HepG2 (cell line): ENCODE results near the gene SLC25A19. TPM values are rescaled to one million over a fixed set of nuclear protein-coding genes. Genes with fewer than 3 reads are reported as not detected.

Source experiments
- ATAC-seq: fragments of 200-7000 bp; cut with Tn5 transposase; 3 replicates; pipeline ENCODE4 v1.9.1; 2020; ENCODE audit warnings: mild to moderate bottlenecking, moderate library complexity
- BruUV-seq: library from RNA; stranded (reverse); fragments of 400-500 nt; replicated peaks from 2 replicates; lab custom pipeline; 2021; lab: Mats Ljungman, UMichigan
- CTCF ChIA-PET: fragments of 300-600 bp; formaldehyde crosslinking; extraction: SDS; loops from one replicate; lab custom pipeline; 2021; ENCODE audit warnings: low total read pairs, inconsistent platforms, low intra/inter-chr PET ratio; lab: Yijun Ruan, JAX
- POLR2A ChIA-PET: fragments of 350-600 bp; sonication (Branson Sonifier 250); formaldehyde crosslinking; loops from one replicate; lab custom pipeline; 2020; ENCODE audit warnings: antibody characterized with exemption, inconsistent platforms; lab: Yijun Ruan, JAX
- DNase-seq: peaks from one replicate; pipeline ENCODE4 v3.0.0-alpha.2; 2015; ENCODE audit warnings: low spot score
- FAIRE-seq: peaks from 3 replicates; lab custom pipeline; 2011; peaks lifted over from hg19 to GRCh38; lab: Jason Lieb, UNC
- H2AFZ ChIP-seq: one replicate; pipeline ENCODE4 v1.6.1; 2011; ENCODE audit warnings: low read length, inconsistent platforms
- H3K27ac ChIP-seq: fragments of 300-600 bp; 3 replicates; pipeline ENCODE4 v1.8.0; 2011; ENCODE audit warnings: mixed run types, mild to moderate bottlenecking, mixed read lengths, low read length, inconsistent platforms; ENCODE audit not compliant: insufficient read depth; ENCODE audit errors: extremely low read length
- H3K27me3 ChIP-seq, 2 experiments: fragments of 200-600 bp in 1 of 2; 2 replicates in 1 of 2; 3 replicates in 1 of 2; pipeline versions ENCODE4 v1.6.0 to v1.8.0; 2011; ENCODE audit warnings: low read length in 2 of 2, mild to moderate bottlenecking in 2 of 2, moderate library complexity in 2 of 2, inconsistent platforms in 1 of 2; ENCODE audit not compliant: insufficient read depth in 2 of 2, control insufficient read depth in 1 of 2
- H3K36me3 ChIP-seq, 2 experiments: fragments of 200-600 bp in 1 of 2; replicated peaks in 1 of 2; 2 replicates in 1 of 2; 3 replicates in 1 of 2; pipeline versions ENCODE4 v1.5.1 to v1.8.0; 2011; ENCODE audit warnings: low read length in 2 of 2, inconsistent platforms in 1 of 2; ENCODE audit not compliant: insufficient read depth in 2 of 2, control insufficient read depth in 1 of 2
- H3K4me1 ChIP-seq: 2 replicates; pipeline ENCODE4 v1.5.1; 2012; ENCODE audit warnings: low read length, inconsistent platforms; ENCODE audit not compliant: insufficient read depth
- H3K4me2 ChIP-seq: 2 replicates; pipeline ENCODE4 v1.6.0; 2011; ENCODE audit warnings: low read depth, low read length, inconsistent platforms
- H3K4me3 ChIP-seq, 3 experiments: fragments of 200-600 bp in 1 of 3; sonication (generic), shearing (Covaris generic) in 1 of 3; replicated peaks in 1 of 3; 2 replicates each; pipeline ENCODE4 v1.5.1; 2011 to 2016; ENCODE audit warnings: low read length in 3 of 3, inconsistent platforms in 2 of 3, low read depth in 2 of 3, mild to moderate bottlenecking in 2 of 3, control low read depth in 1 of 3, mixed read lengths in 1 of 3; ENCODE audit not compliant: insufficient read depth in 1 of 3
- H3K79me2 ChIP-seq: one replicate; pipeline ENCODE4 v1.6.1; 2011; ENCODE audit warnings: low read length, inconsistent platforms; ENCODE audit not compliant: insufficient read depth
- H3K9ac ChIP-seq: 2 replicates; pipeline ENCODE4 v1.6.0; 2011; ENCODE audit warnings: mild to moderate bottlenecking, low read depth, low read length, inconsistent platforms; ENCODE audit not compliant: insufficient read depth
- H3K9me3 ChIP-seq: 2 replicates; pipeline ENCODE4 v1.5.1; 2012; ENCODE audit warnings: mild to moderate bottlenecking, low read length
- H4K20me1 ChIP-seq: 2 replicates; pipeline ENCODE4 v1.6.0; 2011; ENCODE audit warnings: inconsistent platforms, mild to moderate bottlenecking, low read length, moderate library complexity; ENCODE audit not compliant: insufficient read depth
- EZH2 ChIP-seq: conservative IDR thresholded peaks from 2 replicates; pipeline ENCODE4 v1.6.1; 2012; ENCODE audit warnings: mild to moderate bottlenecking, low read depth, low read length, moderate library complexity
- YEATS4 ChIP-seq: sonication (generic); formaldehyde crosslinking; IDR thresholded peaks from 2 replicates; pipeline ENCODE4 v1.4.0; 2020; ENCODE audit warnings: missing genetic modification reagents, borderline replicate concordance
- ZNF263 ChIP-seq: sonication (generic); formaldehyde crosslinking; IDR thresholded peaks from 2 replicates; pipeline ENCODE4 v1.4.0; 2020; ENCODE audit warnings: missing genetic modification reagents
- ZNF33A ChIP-seq: sonication (generic); formaldehyde crosslinking; IDR thresholded peaks from 2 replicates; pipeline ENCODE4 v1.5.1; 2020; ENCODE audit warnings: missing genetic modification reagents, mild to moderate bottlenecking, moderate library complexity, borderline replicate concordance
- WGBS: methylation state at CpG from one replicate; pipeline ENCODE4 v1.1.6; 2017; ENCODE audit warnings: low lambda C conversion rate; 5-methylcytosine and 5-hydroxymethylcytosine counted together
- in situ Hi-C: cut with HindIII; loops from 2 replicates; pipeline ENCODE4 v1.10.0; 2017; ENCODE audit warnings: low pct_unique_long_range_greater_than_20kb; ENCODE audit not compliant: extremely low pct_ligation_motif_present
- intact Hi-C: fragments of 100-400 bp; cut with micrococcal nuclease; formaldehyde crosslinking; loops from one replicate; pipeline ENCODE4 v1.10.0; 2022; ENCODE audit not compliant: unreplicated experiment
- polyA plus RNA-seq, 8 experiments: library from polyadenylated mRNA; depleted of rRNA in 3 of 8; stranded (reverse) in 7 of 8; unstranded in 1 of 8; fragments of >200 nt; fragmentation: Illumina TruSeq in 4 of 8; extraction: Trizol in 4 of 8; gene quantifications; 2 replicates each; pipeline versions ENCODE4 v1.2.1 to v1.2.3, GENCODE V29; 2011 to 2016; ENCODE audit warnings: low read depth in 4 of 8, missing spikeins in 1 of 8, mixed read lengths in 1 of 8; ENCODE audit not compliant: insufficient read depth in 1 of 8
- total RNA-seq, 5 experiments: library from RNA; depleted of rRNA; stranded (reverse); fragments of >200 nt; fragmentation: Illumina TruSeq; extraction: Trizol; gene quantifications; 2 replicates each; pipeline ENCODE4 v1.2.3, GENCODE V29; 2016; ENCODE audit warnings: low read depth in 1 of 5
- TF ChIP-seq, protein P1 (sequence below): sonication (generic); formaldehyde crosslinking; IDR thresholded peaks from 2 replicates; pipeline ENCODE4 v1.4.0; 2020; ENCODE audit warnings: mild to moderate bottlenecking, missing genetic modification reagents

Gene SLC25A19
- total and polyA plus RNA-seq, 2 of the 13 experiments (the other 11 are each of a cell fraction or from before 2014, with no cell fraction given): 24.4 to 41.4 TPM

DNA sequence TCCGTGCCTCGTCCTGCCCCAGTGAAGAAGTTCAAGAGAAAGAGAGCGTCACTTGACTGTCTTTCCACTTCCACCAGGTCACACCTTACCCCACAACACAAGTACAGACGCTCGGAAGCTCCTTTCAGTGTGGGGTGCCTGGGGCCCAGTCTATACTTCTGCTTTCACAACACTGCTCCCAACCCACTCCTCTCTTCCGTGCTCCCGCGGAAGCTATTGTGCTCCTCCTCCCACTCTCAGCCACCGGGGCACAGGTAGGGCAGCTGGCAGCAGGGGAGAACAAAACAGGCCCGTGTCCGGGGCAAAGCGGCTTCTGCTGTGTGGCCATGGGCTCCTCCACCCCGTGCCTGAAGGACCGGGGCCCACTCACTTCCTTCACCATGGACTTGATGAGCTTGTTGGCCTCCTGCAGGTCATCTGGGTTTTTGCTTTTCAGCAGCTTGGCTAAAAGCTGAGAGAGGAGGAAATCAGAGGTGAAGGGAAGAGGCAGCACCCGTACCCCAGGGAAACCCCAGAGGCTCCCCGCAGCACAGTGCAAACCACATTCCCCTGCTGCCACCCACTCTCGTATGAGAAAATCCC, 46.7 kb downstream of the SLC25A19 start:
- no peak overlapping the region for H3K9ac ChIP-seq
- no peak overlapping the region for H3K27ac ChIP-seq
- peaks cover 79 to 89% of the 10 kb centered on the region in 2 experiments for H3K36me3 ChIP-seq
- no peak overlapping the region for H2AFZ ChIP-seq
- no peak for FAIRE-seq
- ChIA-PET CTCF (no interaction called here), POLR2A (no interaction called here)
- peaks cover under 1% of the 10 kb centered on the region for H3K79me2 ChIP-seq
- no peak overlapping the region for H3K4me2 ChIP-seq
- BruUV-seq: no TSS peak
- H3K4me1 ChIP-seq: no peaks in the 10 kb centered on the region
- 98% methylated on average over 17 of the region's 17 CpGs for WGBS
- in situ Hi-C loops: no loop called here
- no peaks in the 10 kb centered on the region for H3K9me3 ChIP-seq
- H4K20me1 ChIP-seq: no peaks in the 10 kb centered on the region
- H3K27me3 ChIP-seq: no peaks in the 10 kb centered on the region
- ATAC-seq: no peak
- peak; percentile 82 for TF ChIP-seq ZNF263 (CRISPR knock-in tag)
- no peak for TF ChIP-seq EZH2
- no peak overlapping the region for H3K4me3 ChIP-seq
- intact Hi-C loops: no loop called here
- DNase-seq: no peak

DNA sequence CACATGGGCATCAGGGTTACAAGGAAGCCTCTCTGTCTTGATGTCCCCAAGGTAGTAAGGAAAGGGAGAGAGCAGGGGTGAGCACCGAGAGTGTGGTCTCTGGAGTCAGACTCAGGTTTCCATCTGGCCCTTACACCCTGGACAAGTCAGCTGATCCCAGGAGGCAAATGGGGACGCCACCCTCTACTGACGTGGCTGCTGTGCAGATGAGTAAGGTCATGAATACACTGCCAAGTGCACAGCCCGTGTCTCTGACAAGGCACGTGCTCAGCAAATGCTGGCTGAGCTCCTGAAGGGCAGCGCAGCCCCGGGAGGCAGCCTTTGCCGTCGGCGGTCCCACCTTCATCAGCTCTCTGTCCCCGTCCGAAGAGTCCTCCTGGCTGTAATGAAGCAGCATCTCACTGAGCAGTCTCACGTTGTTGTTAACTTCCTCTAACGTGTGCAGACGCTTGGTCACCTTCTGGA, 47.2 kb downstream of the SLC25A19 start:
- intact Hi-C loops: no loop called here
- no peak overlapping the region for H2AFZ ChIP-seq
- H3K27ac ChIP-seq: no peak overlapping the region
- in situ Hi-C loops: no loop called here
- no peak overlapping the region for H3K9ac ChIP-seq
- no TSS peak for BruUV-seq
- H4K20me1 ChIP-seq: no peaks in the 10 kb centered on the region
- H3K4me2 ChIP-seq: no peak overlapping the region
- ATAC-seq (no peak), DNase-seq (no peak), FAIRE-seq (no peak)
- H3K9me3 ChIP-seq: no peaks in the 10 kb centered on the region
- no peaks in the 10 kb centered on the region for H3K4me1 ChIP-seq
- peaks cover 84 to 93% of the 10 kb centered on the region in 2 experiments for H3K36me3 ChIP-seq
- H3K4me3 ChIP-seq: no peak overlapping the region
- CTCF ChIA-PET: no interaction called here
- POLR2A ChIA-PET: no interaction called here
- H3K27me3 ChIP-seq: no peaks in the 10 kb centered on the region
- TF ChIP-seq YEATS4 (CRISPR knock-in tag) (no peak), ZNF33A (no peak)
- TF ChIP-seq, protein P1, sequence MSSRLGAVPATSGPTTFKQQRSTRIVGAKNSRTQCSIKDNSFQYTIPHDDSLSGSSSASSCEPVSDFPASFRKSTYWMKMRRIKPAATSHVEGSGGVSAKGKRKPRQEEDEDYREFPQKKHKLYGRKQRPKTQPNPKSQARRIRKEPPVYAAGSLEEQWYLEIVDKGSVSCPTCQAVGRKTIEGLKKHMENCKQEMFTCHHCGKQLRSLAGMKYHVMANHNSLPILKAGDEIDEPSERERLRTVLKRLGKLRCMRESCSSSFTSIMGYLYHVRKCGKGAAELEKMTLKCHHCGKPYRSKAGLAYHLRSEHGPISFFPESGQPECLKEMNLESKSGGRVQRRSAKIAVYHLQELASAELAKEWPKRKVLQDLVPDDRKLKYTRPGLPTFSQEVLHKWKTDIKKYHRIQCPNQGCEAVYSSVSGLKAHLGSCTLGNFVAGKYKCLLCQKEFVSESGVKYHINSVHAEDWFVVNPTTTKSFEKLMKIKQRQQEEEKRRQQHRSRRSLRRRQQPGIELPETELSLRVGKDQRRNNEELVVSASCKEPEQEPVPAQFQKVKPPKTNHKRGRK: no peak
- TF ChIP-seq, all 625 proteins: peak for 0
- H3K79me2 ChIP-seq: no peaks in the 10 kb centered on the region
- WGBS: 98% methylated on average over 15 of the region's 15 CpGs
